NCI-H146 (cell line): ENCODE measurements around the gene SLC34A3.

Experiments
- DNase-seq: peaks from one replicate; lab custom pipeline; 2025; lab: John Stamatoyannopoulos, UW

Gene SLC34A3

DNA sequence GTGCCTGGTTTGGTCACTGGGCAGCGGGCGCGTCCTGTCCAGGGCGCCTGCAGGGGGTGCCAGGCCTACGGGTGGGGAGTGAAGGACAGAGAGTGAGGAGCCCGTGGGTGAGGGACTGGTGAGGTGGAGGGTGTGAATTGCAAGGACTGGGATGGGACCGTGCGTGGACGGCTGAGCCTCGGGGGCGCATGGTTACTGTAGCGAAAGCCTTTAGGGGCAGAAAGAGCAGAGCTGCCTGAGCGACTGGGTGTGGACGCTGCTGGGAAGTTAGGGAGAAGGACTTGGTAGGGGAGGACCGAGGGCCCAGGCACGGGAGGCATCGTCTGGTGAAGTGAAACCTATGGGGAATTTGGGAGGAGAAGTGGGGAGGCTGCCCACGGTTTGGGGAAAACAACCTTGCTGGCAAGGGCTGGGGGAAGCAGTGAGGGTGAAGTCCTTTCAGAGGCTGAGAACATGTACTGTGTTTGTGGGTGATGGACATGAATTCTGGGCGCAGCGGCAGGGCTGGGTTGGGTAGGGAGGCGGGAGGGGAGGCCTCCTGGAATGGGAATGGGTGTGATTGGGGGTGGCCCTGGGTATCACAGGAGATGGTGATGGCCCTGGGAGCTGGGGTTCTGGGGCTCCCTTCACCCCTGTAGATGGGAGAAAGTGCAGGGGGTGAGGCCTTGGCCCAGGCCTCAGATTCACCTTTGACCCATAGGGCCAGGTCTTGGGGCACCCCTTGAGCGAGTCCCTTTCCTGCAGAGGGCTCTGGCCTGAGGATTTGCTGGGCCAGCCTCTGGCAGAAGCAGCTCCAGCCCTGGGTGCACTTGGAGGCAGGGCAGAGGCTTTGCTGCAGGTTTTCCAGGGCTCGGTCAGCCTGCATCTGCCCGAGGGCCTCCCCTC lies 45.1 kb downstream of the SLC34A3 start:
- DNase-seq, result no peak

- no peak for DNase-seq
Observed at GRCh38 chr9:137276473-137277328, 46.0 kb downstream of the SLC34A3 start.

DNA sequence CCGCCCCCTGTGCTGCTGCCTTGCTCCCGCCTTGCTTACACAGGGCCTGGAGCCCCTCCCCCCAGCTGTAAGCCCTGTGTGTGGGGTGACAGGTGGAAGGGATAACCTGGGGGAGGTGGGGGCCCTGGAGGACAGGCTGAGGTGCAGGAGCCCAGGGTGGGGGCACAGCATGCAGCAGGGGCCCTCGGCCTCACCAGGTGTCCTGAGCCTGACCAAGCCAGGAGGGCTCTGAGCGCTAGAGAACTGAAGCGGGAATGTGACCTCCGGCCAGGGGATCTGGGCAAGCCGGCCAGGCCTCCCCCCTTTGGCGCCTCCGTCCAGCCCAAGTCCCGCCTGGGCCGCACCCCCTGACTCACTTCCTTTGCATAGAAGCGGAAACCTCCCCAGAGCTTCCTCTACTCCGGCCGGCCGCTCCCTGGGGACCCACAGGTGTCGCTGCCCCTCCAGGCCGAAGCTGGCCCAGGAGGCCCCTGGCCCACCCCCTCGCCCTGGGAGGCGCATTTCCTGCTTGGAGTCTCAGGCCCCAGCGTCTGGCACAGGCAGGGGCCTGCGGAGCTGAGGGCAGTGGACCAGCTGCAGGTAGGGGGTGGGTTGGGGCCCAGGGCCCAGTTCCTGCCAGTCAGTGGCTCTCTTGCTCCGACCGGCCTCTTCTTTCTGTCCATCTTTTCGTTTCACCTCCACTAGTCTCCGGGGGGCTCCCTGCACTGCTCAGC lies 46.8 kb downstream of the SLC34A3 start, which contains the start of gene TOR4A:
TSS of gene TOR4A (plus strand) at position 398 of the 713 bp plus-strand sequence. CDS start 964 bp downstream, outside the sequence.
- DNase-seq, result no peak

- DNase-seq, result no peak
Observed at GRCh38 chr9:137278061-137278701, 47.5 kb downstream of the SLC34A3 start.

GRCh38 chr9:137278721-137279711 lies 48.3 kb downstream of the SLC34A3 start:
- no peak for DNase-seq

DNA sequence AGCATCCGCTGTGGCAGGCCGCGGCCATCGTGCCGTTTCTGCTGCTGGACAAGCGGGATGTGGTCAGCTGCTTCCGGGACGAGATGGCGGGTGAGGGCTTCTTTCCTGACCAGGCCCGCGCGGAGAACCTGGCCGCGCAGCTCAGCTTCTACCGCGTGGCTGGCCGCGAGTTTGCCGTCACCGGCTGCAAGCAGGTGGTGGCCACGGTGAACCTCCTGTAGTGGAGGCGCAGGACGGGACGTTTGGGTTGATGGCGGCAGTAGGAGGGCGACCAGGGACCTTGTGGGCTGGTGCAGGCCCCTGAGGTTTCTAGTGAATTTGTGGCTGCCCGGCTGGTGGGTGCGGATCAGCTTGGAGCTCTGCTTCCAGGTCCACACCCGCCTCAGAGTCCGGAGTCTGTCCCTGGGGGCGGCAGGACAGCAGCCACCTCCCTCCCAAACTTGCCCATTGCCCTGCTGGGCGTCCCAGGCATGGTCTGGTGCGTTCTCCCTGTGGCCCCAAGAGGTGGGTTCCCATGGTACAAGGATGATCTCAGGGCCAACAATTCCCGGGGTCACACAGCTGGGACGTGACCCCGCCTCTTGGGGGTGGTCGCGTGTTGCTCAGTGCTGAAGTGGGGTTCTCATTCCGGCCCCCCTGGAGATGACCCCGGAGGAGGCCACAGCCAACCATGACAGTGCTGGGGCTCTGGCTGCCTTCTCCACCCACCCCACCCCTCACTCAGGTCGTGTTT lies 49.2 kb downstream of the SLC34A3 start:
- DNase-seq, result no peak

- DNase-seq, result no peak
Observed at GRCh38 chr9:137280474-137281344, 50.0 kb downstream of the SLC34A3 start.

- DNase-seq, result no peak
Observed at GRCh38 chr9:137281345-137282116, 50.8 kb downstream of the SLC34A3 start.
